HCT116 (cell line): ENCODE data around the gene PITPNC1. TPM values are rescaled to one million over a fixed set of nuclear protein-coding genes. Genes with fewer than 3 reads are reported as not detected.
"Not testable (repeated sequence)": the region's sequence is repeated elsewhere in the genome, so short reads cannot be mapped to it uniquely, and the experiment has no call there.

Source experiments
- ATAC-seq: fragments of 200-7000 bp; cut with Tn5 transposase; 2 replicates; pipeline ENCODE4 v1.9.1; 2020; ENCODE audit warnings: mild to moderate bottlenecking, moderate library complexity
- BruUV-seq: library from RNA; stranded (reverse); fragments of 400-500 nt; replicated peaks from 2 replicates; lab custom pipeline; 2021; lab: Mats Ljungman, UMichigan
- CTCF ChIA-PET: fragments of 300-600 bp; sonication (Branson Sonifier 250); formaldehyde crosslinking; loops from one replicate; lab custom pipeline; 2021; ENCODE audit warnings: antibody characterized with exemption; lab: Charles Lee
- POLR2A ChIA-PET: fragments of 300-600, 350-600 bp; sonication (Branson Sonifier 250); formaldehyde crosslinking; loops from one replicate; lab custom pipeline; 2021; ENCODE audit warnings: antibody characterized with exemption; lab: Charles Lee
- RAD21 ChIA-PET, 2 experiments: fragments of 300-600 bp; sonication (Branson Sonifier 250); formaldehyde crosslinking; loops; one replicate each; lab custom pipeline; 2023; ENCODE audit warnings: low total read pairs in 2 of 2; ENCODE audit not compliant: uncharacterized antibody in 2 of 2, unreplicated experiment in 2 of 2, low non-redundant PET in 1 of 2; lab: Charles Lee
- DNase-seq: peaks from one replicate; pipeline ENCODE4 v3.0.0-alpha.2; 2010; ENCODE audit warnings: low read depth, low spot score
- H2AFZ ChIP-seq: fragments of 200-600 bp; shearing (Covaris generic), sonication (generic); 2 replicates; pipeline ENCODE4 v1.6.1; 2017; ENCODE audit warnings: low read depth, mixed run types, mixed read lengths, antibody characterized with exemption, low read length; ENCODE audit not compliant: poor library complexity, severe bottlenecking
- H3K27ac ChIP-seq: 2 replicates; pipeline ENCODE4 v1.5.1; 2012; ENCODE audit warnings: low read depth, low read length
- H3K27me3 ChIP-seq: fragments of 200-600 bp; sonication (generic); 2 replicates; pipeline ENCODE4 v1.6.1; 2016; ENCODE audit warnings: mixed run types, low read length, mixed read lengths; ENCODE audit not compliant: insufficient read depth
- H3K36me3 ChIP-seq, 2 experiments: fragments of 200-500 bp in 1 of 2; fragments of 200-600 bp in 1 of 2; sonication (Bioruptor generic) in 1 of 2; sonication (generic) in 1 of 2; 2 replicates each; pipeline versions ENCODE4 v1.5.1 to v1.6.1; 2014 to 2016; ENCODE audit warnings: low read length in 2 of 2, inconsistent platforms in 1 of 2, mixed read lengths in 1 of 2, mixed run types in 1 of 2; ENCODE audit not compliant: insufficient read depth in 2 of 2, control insufficient read depth in 1 of 2
- H3K4me1 ChIP-seq, 2 experiments: fragments of 200-600 bp in 1 of 2; sonication (generic) in 1 of 2; 2 replicates each; pipeline versions ENCODE4 v1.5.1 to v1.6.1; 2012 to 2017; ENCODE audit warnings: low read length in 2 of 2, inconsistent platforms in 1 of 2, mild to moderate bottlenecking in 1 of 2, mixed read lengths in 1 of 2, mixed run types in 1 of 2, moderate library complexity in 1 of 2; ENCODE audit not compliant: insufficient read depth in 2 of 2, control insufficient read depth in 1 of 2
- H3K4me2 ChIP-seq: fragments of 200-600 bp; sonication (generic); 2 replicates; pipeline ENCODE4 v1.6.1; 2017; ENCODE audit warnings: mixed run types, low read length, mixed read lengths
- H3K4me3 ChIP-seq, 2 experiments: fragments of 200-600 bp in 1 of 2; sonication (generic) in 1 of 2; replicated peaks in 1 of 2; 2 replicates each; pipeline ENCODE4 v1.5.1; 2011 to 2016; ENCODE audit warnings: low read length in 2 of 2, control low read depth in 1 of 2, low read depth in 1 of 2, mild to moderate bottlenecking in 1 of 2, mixed read lengths in 1 of 2, mixed run types in 1 of 2
- H3K79me2 ChIP-seq: fragments of 200-600 bp; sonication (generic); 2 replicates; pipeline ENCODE4 v1.6.1; 2017; ENCODE audit warnings: mild to moderate bottlenecking, mixed run types, low read length, moderate library complexity, mixed read lengths; ENCODE audit not compliant: insufficient read depth
- H3K9ac ChIP-seq: fragments of 200-600 bp; sonication (generic); 2 replicates; pipeline ENCODE4 v1.6.1; 2016; ENCODE audit warnings: low read length, mixed read lengths
- H3K9me2 ChIP-seq: fragments of 200-600 bp; sonication (generic), shearing (Covaris generic); 2 replicates; pipeline ENCODE4 v1.6.1; 2017; ENCODE audit warnings: mixed run types, mild to moderate bottlenecking, moderate library complexity; ENCODE audit not compliant: insufficient read depth
- H3K9me3 ChIP-seq, 2 experiments: fragments of 200-500 bp in 1 of 2; fragments of 200-600 bp in 1 of 2; sonication (Bioruptor generic) in 1 of 2; sonication (generic) in 1 of 2; 2 replicates each; pipeline ENCODE4 v1.6.1; 2014 to 2017; ENCODE audit warnings: low read length in 2 of 2, mixed read lengths in 2 of 2, inconsistent platforms in 1 of 2, low read depth in 1 of 2, mild to moderate bottlenecking in 1 of 2, mixed run types in 1 of 2, moderate library complexity in 1 of 2; ENCODE audit not compliant: control insufficient read depth in 1 of 2, insufficient read depth in 1 of 2
- H4K20me1 ChIP-seq: fragments of 200-600 bp; sonication (generic), shearing (Covaris generic); 2 replicates; pipeline ENCODE4 v1.6.1; 2017; ENCODE audit warnings: mixed run types, mild to moderate bottlenecking, moderate library complexity; ENCODE audit not compliant: insufficient read depth
- CBX3 ChIP-seq: IDR thresholded peaks from 2 replicates; pipeline ENCODE4 v1.6.1; 2012; ENCODE audit warnings: low read depth
- CEBPB ChIP-seq: IDR thresholded peaks from 2 replicates; pipeline ENCODE4 v1.6.1; 2012; ENCODE audit warnings: low read depth
- EGR1 ChIP-seq: IDR thresholded peaks from 2 replicates; pipeline ENCODE4 v1.6.1; 2012; ENCODE audit warnings: low read depth
- ELF1 ChIP-seq: IDR thresholded peaks from 2 replicates; pipeline ENCODE4 v1.6.1; 2012; ENCODE audit warnings: low read depth, borderline replicate concordance
- EZH2 ChIP-seq: fragments of 200-600 bp; sonication (generic); IDR thresholded peaks from 2 replicates; pipeline ENCODE4 v1.6.1; 2017; ENCODE audit warnings: antibody characterized with exemption, mixed run types
- EZH2phosphoT487 ChIP-seq: fragments of 200-600 bp; IDR thresholded peaks from 2 replicates; pipeline ENCODE4 v1.6.1; 2018; ENCODE audit warnings: antibody characterized with exemption, borderline replicate concordance
- POLR2AphosphoS5 ChIP-seq: IDR thresholded peaks from 2 replicates; pipeline ENCODE4 v1.6.1; 2011; ENCODE audit warnings: mild to moderate bottlenecking, low read depth, low read length, moderate library complexity
- RAD21 ChIP-seq: IDR thresholded peaks from 2 replicates; pipeline ENCODE4 v1.6.1; 2012; ENCODE audit warnings: low read depth, mild to moderate bottlenecking
- TCF7L2 ChIP-seq: IDR thresholded peaks from 2 replicates; pipeline ENCODE4 v1.7.0; 2011; ENCODE audit warnings: borderline replicate concordance, inconsistent platforms; ENCODE audit not compliant: insufficient read depth, insufficient read length; ENCODE audit errors: extremely low read depth
- YY1 ChIP-seq: IDR thresholded peaks from 2 replicates; pipeline ENCODE4 v1.6.1; 2011; ENCODE audit warnings: low read length, low read depth, moderate library complexity, mild to moderate bottlenecking; ENCODE audit not compliant: insufficient replicate concordance; ENCODE audit errors: extremely low read depth
- ZFX ChIP-seq: fragments of 450-650 bp; IDR thresholded peaks from 2 replicates; pipeline ENCODE4 v1.6.1; 2017
- ZNF274 ChIP-seq: fragments of 200-500 bp; sonication (Bioruptor generic); IDR thresholded peaks from 2 replicates; pipeline ENCODE4 v1.6.1; 2014; ENCODE audit warnings: mild to moderate bottlenecking, low read depth, low read length, inconsistent platforms
- intact Hi-C: fragments of 100-400 bp; cut with micrococcal nuclease; formaldehyde crosslinking; loops from 2 replicates; pipeline ENCODE4 v1.10.0; 2022
- total RNA-seq: library from RNA; stranded (reverse); gene quantifications from one replicate; pipeline ENCODE4 v1.2.1, GENCODE V29; 2021; ENCODE audit not compliant: unreplicated experiment
- TF ChIP-seq, protein P1 (sequence below): IDR thresholded peaks from 2 replicates; pipeline ENCODE4 v1.6.1; 2011; ENCODE audit warnings: mild to moderate bottlenecking, low read length, moderate library complexity; ENCODE audit not compliant: insufficient replicate concordance; ENCODE audit errors: extremely low read depth
- TF ChIP-seq, protein P2 (sequence below), 3 experiments: fragments of 200-600 bp in 1 of 3; sonication (generic) in 1 of 3; IDR thresholded peaks in 2 of 3; conservative IDR thresholded peaks in 1 of 3; 2 replicates each; pipeline ENCODE4 v1.5.1; 2012 to 2017; ENCODE audit warnings: low read depth in 2 of 3, low read length in 2 of 3, antibody characterized with exemption in 1 of 3, borderline replicate concordance in 1 of 3, control low read depth in 1 of 3, mild to moderate bottlenecking in 1 of 3, mixed read lengths in 1 of 3, mixed run types in 1 of 3, moderate library complexity in 1 of 3; ENCODE audit not compliant: insufficient read depth in 1 of 3
- TF ChIP-seq, protein P3 (sequence below): IDR thresholded peaks from 2 replicates; pipeline ENCODE4 v1.6.1; 2012

The PITPNC1 gene
- total RNA-seq, 1 experiment from 2014 or later, result 41.9 TPM

DNA sequence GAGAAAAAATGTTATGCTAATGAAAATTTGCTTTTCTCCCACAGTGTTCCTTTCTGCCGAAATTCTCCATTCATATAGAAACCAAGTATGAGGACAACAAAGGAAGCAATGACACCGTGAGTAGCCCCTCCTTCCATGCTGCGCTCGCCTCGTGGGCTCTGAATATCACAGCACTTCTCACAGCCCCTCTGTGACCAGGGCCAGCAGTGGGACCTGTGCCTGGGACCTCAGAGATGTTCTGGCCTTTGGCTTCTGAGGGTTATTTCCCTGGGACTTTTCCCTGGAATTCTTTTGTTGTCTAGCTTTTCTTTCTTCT lies 201.0 kb downstream of the PITPNC1 start:
- H3K4me2 ChIP-seq, result no peak overlapping the region
- no peaks in the 10 kb centered on the region for H3K4me1 ChIP-seq
- H3K9me3 ChIP-seq, result no peaks in the 10 kb centered on the region
- ChIA-PET CTCF (no interaction called here), POLR2A (no interaction called here), RAD21 (interaction anchor here in 1 of 2 experiments (0.5 kb wide), 1 partner anchor 279 kb away, joined by 3 read pairs; no protein-coding TSS in a partner anchor)
- no peak for DNase-seq
- no peak overlapping the region for H2AFZ ChIP-seq
- ATAC-seq, result no peak
- H3K9ac ChIP-seq, result no peak overlapping the region
- H4K20me1 ChIP-seq, result no peaks in the 10 kb centered on the region
- H3K27ac ChIP-seq, result no peak overlapping the region
- H3K36me3 ChIP-seq, result no peaks in the 10 kb centered on the region
- intact Hi-C loops, result no loop called here
- no peaks in the 10 kb centered on the region for H3K9me2 ChIP-seq
- H3K4me3 ChIP-seq, result no peak overlapping the region
- no peaks in the 10 kb centered on the region for H3K27me3 ChIP-seq
- BruUV-seq, result no TSS peak
- no peaks in the 10 kb centered on the region for H3K79me2 ChIP-seq
- TF ChIP-seq ZFX (no peak), EGR1 (no peak), EZH2phosphoT487 (no peak), EZH2 (no peak), POLR2AphosphoS5 (no peak), YY1 (no peak), RAD21 (no peak), ELF1 (no peak), ZNF274 (no peak), CEBPB (no peak), TCF7L2 (no peak), CBX3 (no peak)
- TF ChIP-seq, protein P1, sequence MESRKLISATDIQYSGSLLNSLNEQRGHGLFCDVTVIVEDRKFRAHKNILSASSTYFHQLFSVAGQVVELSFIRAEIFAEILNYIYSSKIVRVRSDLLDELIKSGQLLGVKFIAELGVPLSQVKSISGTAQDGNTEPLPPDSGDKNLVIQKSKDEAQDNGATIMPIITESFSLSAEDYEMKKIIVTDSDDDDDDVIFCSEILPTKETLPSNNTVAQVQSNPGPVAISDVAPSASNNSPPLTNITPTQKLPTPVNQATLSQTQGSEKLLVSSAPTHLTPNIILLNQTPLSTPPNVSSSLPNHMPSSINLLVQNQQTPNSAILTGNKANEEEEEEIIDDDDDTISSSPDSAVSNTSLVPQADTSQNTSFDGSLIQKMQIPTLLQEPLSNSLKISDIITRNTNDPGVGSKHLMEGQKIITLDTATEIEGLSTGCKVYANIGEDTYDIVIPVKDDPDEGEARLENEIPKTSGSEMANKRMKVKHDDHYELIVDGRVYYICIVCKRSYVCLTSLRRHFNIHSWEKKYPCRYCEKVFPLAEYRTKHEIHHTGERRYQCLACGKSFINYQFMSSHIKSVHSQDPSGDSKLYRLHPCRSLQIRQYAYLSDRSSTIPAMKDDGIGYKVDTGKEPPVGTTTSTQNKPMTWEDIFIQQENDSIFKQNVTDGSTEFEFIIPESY, result no peak
- TF ChIP-seq, protein P2, sequence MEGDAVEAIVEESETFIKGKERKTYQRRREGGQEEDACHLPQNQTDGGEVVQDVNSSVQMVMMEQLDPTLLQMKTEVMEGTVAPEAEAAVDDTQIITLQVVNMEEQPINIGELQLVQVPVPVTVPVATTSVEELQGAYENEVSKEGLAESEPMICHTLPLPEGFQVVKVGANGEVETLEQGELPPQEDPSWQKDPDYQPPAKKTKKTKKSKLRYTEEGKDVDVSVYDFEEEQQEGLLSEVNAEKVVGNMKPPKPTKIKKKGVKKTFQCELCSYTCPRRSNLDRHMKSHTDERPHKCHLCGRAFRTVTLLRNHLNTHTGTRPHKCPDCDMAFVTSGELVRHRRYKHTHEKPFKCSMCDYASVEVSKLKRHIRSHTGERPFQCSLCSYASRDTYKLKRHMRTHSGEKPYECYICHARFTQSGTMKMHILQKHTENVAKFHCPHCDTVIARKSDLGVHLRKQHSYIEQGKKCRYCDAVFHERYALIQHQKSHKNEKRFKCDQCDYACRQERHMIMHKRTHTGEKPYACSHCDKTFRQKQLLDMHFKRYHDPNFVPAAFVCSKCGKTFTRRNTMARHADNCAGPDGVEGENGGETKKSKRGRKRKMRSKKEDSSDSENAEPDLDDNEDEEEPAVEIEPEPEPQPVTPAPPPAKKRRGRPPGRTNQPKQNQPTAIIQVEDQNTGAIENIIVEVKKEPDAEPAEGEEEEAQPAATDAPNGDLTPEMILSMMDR (IDR thresholded peaks at IDR 0.05 in 2 of 3, conservative IDR thresholded peaks at IDR 0.05 in 1 of 3; ENCODE audit: borderline replicate concordance in 1 of 3, insufficient read depth in 1 of 3, low read depth in 2 of 3, low read length in 2 of 3), result no peak
- TF ChIP-seq, protein P3, sequence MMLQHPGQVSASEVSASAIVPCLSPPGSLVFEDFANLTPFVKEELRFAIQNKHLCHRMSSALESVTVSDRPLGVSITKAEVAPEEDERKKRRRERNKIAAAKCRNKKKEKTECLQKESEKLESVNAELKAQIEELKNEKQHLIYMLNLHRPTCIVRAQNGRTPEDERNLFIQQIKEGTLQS, result no peak
- TF ChIP-seq, all 23 proteins: peak for 0

DNA sequence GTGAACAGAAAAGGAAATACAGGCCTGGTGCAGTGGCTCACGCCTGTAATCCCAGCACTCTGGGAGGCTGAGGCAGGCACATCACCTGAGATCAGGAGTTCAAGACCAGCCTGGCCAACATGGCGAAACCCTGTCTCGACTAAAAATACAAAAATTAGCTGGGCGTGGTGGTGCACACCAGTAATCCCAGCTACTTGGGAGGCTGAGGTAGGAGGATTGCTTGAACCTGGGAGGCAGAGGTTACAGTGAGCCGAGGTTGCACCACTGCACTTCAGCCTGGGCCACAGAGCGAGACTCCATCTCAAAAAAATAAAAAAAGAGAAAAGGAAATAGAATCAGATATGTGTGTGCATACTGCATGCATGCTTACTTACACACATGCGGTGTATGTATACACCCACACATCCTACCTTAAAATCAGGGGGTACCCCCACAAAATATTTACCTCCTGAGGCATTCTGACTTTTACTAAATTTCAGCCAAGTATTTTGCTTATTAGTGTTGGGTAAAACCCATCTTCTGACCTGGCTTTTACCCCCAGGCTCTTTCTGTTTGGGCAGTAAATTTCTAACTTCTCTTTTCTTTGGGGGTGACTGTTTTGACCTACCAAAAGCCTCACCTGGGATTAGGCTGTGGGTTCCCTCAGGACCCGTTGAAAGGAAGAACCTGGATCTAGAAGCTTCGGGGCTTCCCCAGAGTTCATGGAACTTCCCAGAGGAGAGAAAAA lies 201.8 kb downstream of the PITPNC1 start:
- not testable (repeated sequence) for H3K27ac ChIP-seq

More for the DNA sequence above, 201.8 kb downstream of the PITPNC1 start:
- H3K4me3 ChIP-seq, CTCF ChIA-PET, DNase-seq, intact Hi-C loops, RAD21 ChIA-PET, H2AFZ ChIP-seq, H4K20me1 ChIP-seq, POLR2A ChIA-PET, H3K79me2 ChIP-seq, H3K36me3 ChIP-seq, H3K9me3 ChIP-seq, H3K27me3 ChIP-seq, ATAC-seq, BruUV-seq, H3K4me1 ChIP-seq, H3K9ac ChIP-seq, H3K9me2 ChIP-seq, H3K4me2 ChIP-seq: not testable (repeated sequence)
